WTC11 (cell line): Measurements from ENCODE around the gene CD2. TPM values are rescaled to one million over a fixed set of nuclear protein-coding genes. Genes with fewer than 3 reads are reported as not detected.

Source experiments
- ATAC-seq: fragments of 200-7000 bp; cut with Tn5 transposase; 2 replicates; pipeline ENCODE4 v1.10.0; 2021; ENCODE audit warnings: mild to moderate bottlenecking, moderate library complexity
- CTCF ChIA-PET: fragments of 300-600 bp; sonication (Branson Sonifier 250); formaldehyde crosslinking; loops from one replicate; lab custom pipeline; 2021; ENCODE audit warnings: antibody characterized with exemption; lab: Charles Lee
- POLR2A ChIA-PET: fragments of 350-600 bp; sonication (Branson Sonifier 250); formaldehyde crosslinking; loops from one replicate; lab custom pipeline; 2021; ENCODE audit warnings: antibody characterized with exemption; lab: Charles Lee
- DNase-seq: peaks from one replicate; pipeline ENCODE4 v3.0.0; 2021; ENCODE audit warnings: low spot score
- H3K27ac Mint-ChIP-seq: 2 replicates; pipeline ENCODE4 v1.8.0; 2021; ENCODE audit warnings: mixed read lengths
- H3K27me3 Mint-ChIP-seq: 2 replicates; pipeline ENCODE4 v1.8.0; 2021; ENCODE audit warnings: low read depth, mild to moderate bottlenecking, moderate library complexity, mixed read lengths
- H3K36me3 Mint-ChIP-seq: 2 replicates; pipeline ENCODE4 v1.8.0; 2021; ENCODE audit warnings: mixed read lengths
- H3K4me1 Mint-ChIP-seq: 2 replicates; pipeline ENCODE4 v1.8.0; 2022; ENCODE audit warnings: mixed read lengths
- H3K4me3 Mint-ChIP-seq: 2 replicates; pipeline ENCODE4 v1.8.0; 2021; ENCODE audit warnings: mild to moderate bottlenecking, moderate library complexity, mixed read lengths
- H3K9me3 Mint-ChIP-seq: 2 replicates; pipeline ENCODE4 v1.8.0; 2021; ENCODE audit warnings: mixed read lengths
- ATF6 ChIP-seq: sonication (generic); formaldehyde crosslinking; IDR thresholded peaks from 2 replicates; pipeline ENCODE4 v1.8.1; 2023; ENCODE audit warnings: mild to moderate bottlenecking, missing genetic modification reagents
- CDX4 ChIP-seq: fragments of 250-450 bp; sonication (Bioruptor Pico); IDR thresholded peaks from 2 replicates; pipeline ENCODE4 v1.9.0; 2021; ENCODE audit warnings: moderate library complexity, mild to moderate bottlenecking, inconsistent platforms, borderline replicate concordance
- CTCF ChIP-seq: fragments of 200-600 bp; IDR thresholded peaks from 2 replicates; pipeline ENCODE4 v1.8.0; 2022; ENCODE audit warnings: antibody characterized with exemption
- ETV6 ChIP-seq: sonication (generic); formaldehyde crosslinking; IDR thresholded peaks from 2 replicates; pipeline ENCODE4 v1.8.1; 2022; ENCODE audit warnings: mild to moderate bottlenecking, missing genetic modification reagents
- FOXK1 ChIP-seq: sonication (generic); formaldehyde crosslinking; IDR thresholded peaks from 2 replicates; pipeline ENCODE4 v1.8.0; 2022; ENCODE audit warnings: mild to moderate bottlenecking, moderate library complexity, missing genetic modification reagents
- FOXP4 ChIP-seq: sonication (generic); formaldehyde crosslinking; IDR thresholded peaks from 2 replicates; pipeline ENCODE4 v1.8.0; 2022; ENCODE audit warnings: mild to moderate bottlenecking, missing genetic modification reagents
- GRHL2 ChIP-seq: fragments of 250-450 bp; sonication (Bioruptor Pico); IDR thresholded peaks from 2 replicates; pipeline ENCODE4 v1.8.0; 2022; ENCODE audit warnings: mild to moderate bottlenecking, moderate library complexity; ENCODE audit not compliant: insufficient replicate concordance, severe bottlenecking
- HMGA2 ChIP-seq: fragments of 250-450 bp; sonication (Bioruptor Pico); IDR thresholded peaks from 2 replicates; pipeline ENCODE4 v1.4.0; 2021; ENCODE audit warnings: mild to moderate bottlenecking, moderate library complexity
- HMGXB4 ChIP-seq: sonication (generic); formaldehyde crosslinking; IDR thresholded peaks from 2 replicates; pipeline ENCODE4 v1.8.1; 2023; ENCODE audit warnings: mild to moderate bottlenecking, moderate library complexity, missing genetic modification reagents
- IRF1 ChIP-seq: sonication (generic); formaldehyde crosslinking; IDR thresholded peaks from 2 replicates; pipeline ENCODE4 v1.8.0; 2023; ENCODE audit warnings: missing genetic modification reagents
- MXD4 ChIP-seq: fragments of 250-450 bp; sonication (Bioruptor Pico); IDR thresholded peaks from 2 replicates; pipeline ENCODE4 v1.8.0; 2021; ENCODE audit warnings: mild to moderate bottlenecking, moderate library complexity, borderline replicate concordance
- MYBL2 ChIP-seq: sonication (generic); formaldehyde crosslinking; IDR thresholded peaks from 2 replicates; pipeline ENCODE4 v1.8.1; 2023; ENCODE audit warnings: mild to moderate bottlenecking, moderate library complexity, missing genetic modification reagents
- PRDM15 ChIP-seq: sonication (generic); formaldehyde crosslinking; IDR thresholded peaks from 2 replicates; pipeline ENCODE4 v1.8.0; 2022; ENCODE audit warnings: missing genetic modification reagents
- USF1 ChIP-seq: sonication (generic); formaldehyde crosslinking; IDR thresholded peaks from 2 replicates; pipeline ENCODE4 v1.8.0; 2022; ENCODE audit warnings: mild to moderate bottlenecking, missing genetic modification reagents
- ZBTB21 ChIP-seq: sonication (generic); formaldehyde crosslinking; IDR thresholded peaks from 2 replicates; pipeline ENCODE4 v1.8.1; 2023; ENCODE audit warnings: mild to moderate bottlenecking, missing genetic modification reagents, borderline replicate concordance
- ZNF232 ChIP-seq: sonication (generic); formaldehyde crosslinking; IDR thresholded peaks from 2 replicates; pipeline ENCODE4 v1.8.0; 2022; ENCODE audit warnings: mild to moderate bottlenecking, missing genetic modification reagents
- ZNF281 ChIP-seq: sonication (generic); formaldehyde crosslinking; IDR thresholded peaks from 2 replicates; pipeline ENCODE4 v1.8.0; 2023; ENCODE audit warnings: mild to moderate bottlenecking, missing genetic modification reagents
- ZNF317 ChIP-seq: sonication (generic); formaldehyde crosslinking; IDR thresholded peaks from 2 replicates; pipeline ENCODE4 v1.8.1; 2023; ENCODE audit warnings: low read depth, mild to moderate bottlenecking, moderate library complexity, missing genetic modification reagents, borderline replicate concordance
- total RNA-seq: library from RNA; stranded (reverse); gene quantifications from 3 replicates; pipeline ENCODE4 v1.2.3, GENCODE V29; 2021

The CD2 gene
- total RNA-seq, 1 experiment from 2014 or later, result 0.13 TPM

- no peak overlapping the region for H3K27ac Mint-ChIP-seq
- POLR2A ChIA-PET, result no interaction called here
- peaks cover 13% of the 10 kb centered on the region for H3K27me3 Mint-ChIP-seq
- no peak for TF ChIP-seq IRF1 (CRISPR knock-in tag)
- TF ChIP-seq ZNF232 (CRISPR knock-in tag), result no peak
- TF ChIP-seq CTCF, result no peak
- no peak for TF ChIP-seq GRHL2 (CRISPR knock-in tag)
- no peak for TF ChIP-seq ZBTB21
- no peak for TF ChIP-seq ETV6 (CRISPR knock-in tag)
- no peak for TF ChIP-seq ZNF281
- CTCF ChIA-PET, result no interaction called here
- DNase-seq (no peak), ATAC-seq (no peak)
- no peak overlapping the region for H3K4me3 Mint-ChIP-seq
- H3K36me3 Mint-ChIP-seq, result peaks cover 38% of the 10 kb centered on the region
- no peaks in the 10 kb centered on the region for H3K4me1 Mint-ChIP-seq
- H3K9me3 Mint-ChIP-seq, result peaks cover 48% of the 10 kb centered on the region
Observed at GRCh38 chr1:116740296-116740695, 13.9 kb upstream of the CD2 start.

GRCh38 chr1:116740746-116741145 is 13.5 kb upstream of the CD2 start:
- ChIA-PET POLR2A (no interaction called here), CTCF (no interaction called here)
- no peak overlapping the region for H3K4me3 Mint-ChIP-seq
- no peak for DNase-seq
- H3K27ac Mint-ChIP-seq, result no peak overlapping the region
- no peaks in the 10 kb centered on the region for H3K4me1 Mint-ChIP-seq
- ATAC-seq, result no peak
- peaks cover 13% of the 10 kb centered on the region for H3K27me3 Mint-ChIP-seq
- H3K36me3 Mint-ChIP-seq, result peaks cover 42% of the 10 kb centered on the region
- peaks cover 53% of the 10 kb centered on the region for H3K9me3 Mint-ChIP-seq
- TF ChIP-seq USF1 (CRISPR knock-in tag) (no peak), HMGA2 (CRISPR knock-in tag) (no peak), MYBL2 (CRISPR knock-in tag) (no peak), MXD4 (no peak), ZNF317 (no peak), CDX4 (CRISPR knock-in tag) (no peak), FOXP4 (CRISPR knock-in tag) (no peak), HMGXB4 (CRISPR knock-in tag) (no peak), ATF6 (CRISPR knock-in tag) (no peak), PRDM15 (no peak), FOXK1 (CRISPR knock-in tag) (no peak)
